Forelimb muscle (tissue), 1 donor: ENCODE data around the gene MICU1. TPM values are rescaled to one million over a fixed set of nuclear protein-coding genes. Genes with fewer than 3 reads are reported as not detected.
"Not testable (repeated sequence)": the region's sequence is repeated elsewhere in the genome, so short reads cannot be mapped to it uniquely, and the experiment has no call there.

Source experiments
- DNase-seq: peaks from one replicate; pipeline ENCODE4 v3.0.0-alpha.2; 2013; ENCODE audit warnings: low read depth
- polyA plus RNA-seq: library from polyadenylated mRNA; unstranded; fragments of 120-200 nt; gene quantifications from one replicate; pipeline ENCODE4 v1.2.1, GENCODE V29; 2013; ENCODE audit not compliant: insufficient read length

MICU1 gene
- polyA plus RNA-seq, 1 donor: 99.0 TPM

- no peak for DNase-seq
Observed at GRCh38 chr10:72389716-72390115, 236.2 kb downstream of the MICU1 start.

- no peak for DNase-seq
Observed at GRCh38 chr10:72389014-72389413, 236.9 kb downstream of the MICU1 start.

DNA sequence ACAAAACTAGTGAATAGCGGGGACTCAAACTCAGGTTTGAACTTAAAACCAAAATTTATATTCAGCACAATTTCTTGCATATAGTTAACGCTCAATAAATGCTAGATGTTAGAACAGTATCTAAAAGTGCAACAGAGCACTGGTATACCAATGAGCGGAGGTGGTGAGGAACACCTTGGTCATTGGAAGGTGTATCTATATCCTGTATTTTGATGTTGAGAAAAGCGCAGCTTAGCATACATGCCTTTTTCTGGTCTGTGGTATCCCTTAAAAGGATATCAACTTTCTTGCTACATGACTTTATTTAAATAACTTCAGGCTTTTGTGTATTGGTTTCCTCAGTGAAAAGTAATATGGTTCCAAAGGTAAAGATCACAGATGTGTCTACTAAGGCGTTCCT, 237.8 kb downstream of the MICU1 start:
- no peak for DNase-seq

DNA sequence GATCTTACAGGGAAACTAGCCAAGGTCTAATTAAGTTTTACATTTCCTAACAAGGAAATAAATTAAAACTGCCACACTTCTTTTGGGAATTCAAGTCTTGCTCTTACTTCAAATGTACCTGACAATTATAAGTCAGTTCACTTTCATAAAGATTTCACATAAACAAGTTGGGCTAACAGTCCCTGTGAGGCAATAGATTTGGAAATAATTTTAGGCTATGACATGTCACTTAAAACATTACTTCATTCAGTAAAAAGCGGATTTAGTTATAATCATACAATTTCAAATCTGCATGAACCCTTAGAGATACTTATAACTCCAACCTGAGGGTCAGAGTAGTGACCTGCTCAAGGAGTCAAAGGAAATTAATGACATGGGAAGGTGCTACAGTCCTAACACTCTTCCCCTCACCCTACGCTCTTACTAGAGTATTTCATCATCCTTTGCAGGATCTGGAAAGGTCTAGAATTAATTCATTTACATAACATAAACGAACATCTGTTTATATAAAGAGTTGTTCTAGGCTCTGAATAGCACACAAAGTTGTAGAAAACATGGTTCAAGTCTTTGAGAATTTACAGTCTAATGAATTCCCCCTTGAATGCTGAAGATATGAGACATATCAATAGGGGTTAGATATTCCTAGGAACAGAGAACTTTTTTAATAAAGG, 238.8 kb downstream of the MICU1 start:
- no peak for DNase-seq

- no peak for DNase-seq
Observed at GRCh38 chr10:72385724-72386123, 240.2 kb downstream of the MICU1 start.

- DNase-seq: not testable (repeated sequence)
Observed at GRCh38 chr10:72384982-72385381, 240.9 kb downstream of the MICU1 start.

- no peak for DNase-seq
Observed at GRCh38 chr10:72379776-72380175, 246.1 kb downstream of the MICU1 start.

GRCh38 chr10:72379062-72379461, 246.8 kb downstream of the MICU1 start:
- no peak for DNase-seq

- DNase-seq: no peak
Observed at GRCh38 chr10:72375585-72375984, 250.3 kb downstream of the MICU1 start.

DNA sequence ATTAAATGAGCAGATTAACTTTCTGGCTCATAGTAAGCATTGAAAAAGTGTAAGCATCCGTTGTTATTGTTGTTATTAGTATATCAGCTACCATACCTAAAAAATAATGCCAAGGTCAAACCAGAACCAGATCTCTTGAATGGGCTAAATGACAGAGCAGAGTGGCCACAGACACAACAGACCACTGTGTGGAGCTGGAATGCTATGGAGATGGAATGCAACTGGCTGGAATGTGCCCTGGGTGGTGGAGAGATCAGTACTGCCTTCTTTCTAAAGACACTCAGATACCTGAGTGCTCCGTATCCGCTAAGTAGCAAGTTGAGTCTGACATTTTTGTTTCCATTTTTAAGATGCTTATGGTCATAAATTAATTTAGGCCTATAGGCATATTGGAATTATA, 250.7 kb downstream of the MICU1 start:
- no peak for DNase-seq

DNA sequence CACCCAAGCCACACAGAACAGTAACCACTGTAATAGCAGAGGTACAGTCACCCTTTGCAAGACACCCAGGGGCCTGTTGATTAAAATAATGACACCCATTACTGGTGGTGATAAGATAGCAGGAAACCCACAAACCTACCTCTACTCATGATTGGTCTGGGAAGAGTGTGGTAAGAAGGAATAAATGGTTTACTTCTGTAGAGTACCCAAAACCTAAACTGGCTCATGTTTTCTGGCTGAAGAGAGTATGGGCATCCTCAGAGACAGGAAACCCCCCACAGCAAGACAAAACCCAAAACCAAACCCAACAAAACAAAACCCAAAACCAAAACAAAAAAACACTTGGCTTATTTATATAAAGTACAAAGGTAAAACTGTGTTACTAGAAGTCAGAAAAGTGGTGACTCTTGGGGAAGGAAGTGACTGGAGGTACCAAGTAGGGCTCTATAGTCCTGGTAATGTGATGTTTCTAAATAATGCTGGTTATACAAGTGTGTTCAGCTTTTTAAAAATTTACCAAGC, 255.6 kb downstream of the MICU1 start:
- DNase-seq: no peak

- no peak for DNase-seq
Observed at GRCh38 chr10:72367301-72367960, 258.4 kb downstream of the MICU1 start.

GRCh38 chr10:72365106-72365895, 260.6 kb downstream of the MICU1 start:
- no peak for DNase-seq

DNA sequence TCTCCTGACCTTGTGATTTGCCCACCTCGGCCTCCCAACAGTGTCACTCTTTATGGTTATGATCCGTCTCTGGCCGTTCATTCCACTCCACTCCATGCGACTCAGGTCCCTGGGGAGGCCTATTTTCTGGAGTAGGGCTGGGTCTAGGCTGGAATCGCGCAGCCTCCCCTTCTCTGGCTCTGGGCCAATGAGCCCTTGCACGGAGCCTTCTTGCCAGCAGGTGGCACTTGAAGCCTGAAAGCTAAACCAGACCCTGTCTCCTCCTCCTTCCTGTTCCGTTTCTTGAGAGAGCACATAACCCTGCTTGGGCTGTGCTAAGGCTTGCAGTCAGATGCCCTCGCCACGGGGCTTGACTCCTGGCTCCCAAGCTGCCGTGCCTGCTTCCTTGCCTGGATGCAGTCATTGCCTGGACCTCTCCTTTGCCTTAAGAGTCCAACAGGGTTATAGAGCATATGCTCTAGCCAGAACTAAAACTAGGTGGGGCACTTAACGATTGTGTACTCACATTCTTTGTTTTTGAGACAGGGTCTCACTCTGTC, 261.6 kb downstream of the MICU1 start:
- peak; percentile 66 for DNase-seq

- no peak for DNase-seq
Observed at GRCh38 chr10:72356987-72357386, 268.9 kb downstream of the MICU1 start.

DNA sequence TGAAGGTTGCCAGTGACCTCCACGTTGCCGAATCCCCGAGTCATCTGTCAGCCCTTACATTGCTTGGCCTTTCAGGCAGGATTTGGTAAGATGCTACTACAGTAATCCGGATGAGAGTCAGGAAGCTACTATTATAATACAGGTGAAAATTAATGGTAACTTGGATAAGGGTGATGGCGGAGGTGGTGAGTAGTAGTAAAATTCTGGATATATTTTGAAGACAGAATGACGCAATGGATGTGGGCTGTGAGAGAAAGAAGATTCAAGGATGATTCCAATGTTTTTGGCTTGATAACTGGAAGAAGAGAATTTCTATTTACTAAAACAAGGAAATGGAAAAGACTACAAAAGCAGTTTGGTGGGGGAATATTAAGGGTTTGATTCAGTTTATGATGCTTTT, 269.8 kb downstream of the MICU1 start:
- DNase-seq: no peak

- DNase-seq: no peak
Observed at GRCh38 chr10:72355214-72355555, 270.7 kb downstream of the MICU1 start.

DNA sequence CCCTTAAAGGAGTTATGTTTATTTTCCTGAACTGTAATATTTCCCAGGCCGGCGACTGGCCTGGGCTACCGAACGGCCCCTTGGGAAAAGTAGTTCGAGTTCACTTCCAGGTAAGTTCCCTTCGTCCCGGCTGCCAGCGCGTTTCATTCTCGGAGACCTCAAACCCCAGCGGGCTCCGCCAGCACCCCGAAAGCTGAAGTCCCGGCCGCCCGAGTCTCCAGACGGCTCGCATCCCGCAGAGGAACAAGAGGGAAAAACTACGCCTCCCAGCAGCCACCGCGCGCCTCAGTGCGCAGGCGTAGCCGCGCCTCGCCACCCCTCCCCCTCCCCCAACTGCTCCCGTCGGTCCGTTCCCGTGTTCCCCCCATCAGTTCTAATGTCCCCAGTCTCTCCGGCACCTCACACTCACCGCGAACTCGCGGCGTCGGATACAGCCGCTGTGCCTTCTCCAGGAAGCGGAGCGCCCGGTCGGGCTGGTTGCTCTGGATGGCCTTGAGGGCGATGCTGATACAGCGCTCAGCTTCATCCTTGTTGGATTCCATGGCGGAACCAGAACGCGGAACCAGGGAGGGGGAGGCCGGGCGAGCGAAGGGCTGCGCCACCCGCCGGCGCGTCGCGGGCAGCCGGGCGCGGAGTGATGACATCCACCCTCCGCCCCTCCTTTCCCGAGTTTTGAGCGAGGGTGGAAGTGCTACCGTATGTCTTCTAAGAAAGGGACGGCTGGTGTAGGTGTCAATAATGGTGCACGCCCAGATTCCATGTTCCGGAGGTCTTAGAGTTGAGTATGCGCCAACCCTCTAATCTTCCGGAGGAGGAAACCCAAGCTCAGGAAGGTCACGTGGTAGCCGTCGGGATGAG, 271.3 kb downstream of the MICU1 start, which contains the start of gene DNAJB12:
DNAJB12 (minus strand) TSS at position 564 of the 858 bp plus-strand sequence; CDS start at position 542, 22 bp downstream.
- DNase-seq: peak; percentile 72

- DNase-seq: no peak
Observed at GRCh38 chr10:72353965-72354355, 271.9 kb downstream of the MICU1 start.

DNA sequence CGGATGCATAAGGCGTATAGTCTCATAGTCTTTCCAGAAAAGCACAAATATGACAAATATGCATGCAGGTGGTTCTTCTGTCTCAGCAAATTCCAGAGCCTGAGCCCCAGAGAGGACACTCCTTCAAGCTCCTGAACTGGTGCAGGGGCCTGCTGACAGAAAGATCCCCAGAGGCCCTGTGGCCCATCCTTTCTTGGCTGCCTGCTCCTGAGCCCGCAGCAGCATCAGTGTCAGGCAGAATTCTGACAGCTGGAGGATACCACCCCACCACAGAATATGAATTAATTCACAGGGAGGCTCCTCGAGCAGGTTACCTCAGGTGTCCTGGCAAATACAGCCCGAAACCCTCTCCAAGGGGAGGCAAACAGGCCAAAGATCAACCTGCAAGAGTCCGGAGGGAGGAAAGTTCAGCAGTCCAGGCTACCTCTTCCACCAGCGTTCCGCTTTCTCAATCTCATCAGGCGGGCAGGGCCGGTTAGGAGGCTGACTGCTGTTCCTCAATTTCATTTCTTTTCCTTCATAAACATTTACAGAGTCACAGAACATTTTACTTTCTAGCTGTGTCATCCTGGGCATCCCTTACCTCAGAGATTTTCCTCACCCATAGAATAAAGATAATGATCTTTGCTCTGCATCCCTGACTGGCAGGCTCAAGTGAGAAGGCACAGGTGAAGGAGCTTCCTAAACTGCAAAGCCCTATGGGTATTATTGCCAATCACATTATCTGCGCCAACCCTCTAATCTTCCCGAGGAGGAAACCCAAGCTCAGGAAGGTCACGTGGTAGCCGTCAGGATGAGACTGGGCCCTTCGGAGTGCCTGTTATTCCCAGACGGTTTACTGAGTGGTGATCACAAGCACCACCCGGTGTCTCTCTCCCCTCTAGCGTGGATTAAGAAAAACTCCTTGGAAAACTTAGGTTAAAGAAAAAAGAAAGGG, 272.6 kb downstream of the MICU1 start:
- DNase-seq: no peak
